H1 (cell line): ENCODE data around the gene PTRH1. TPM values are rescaled to one million over a fixed set of nuclear protein-coding genes. Genes with fewer than 3 reads are reported as not detected.

Experiments
- CTCF ChIA-PET: fragments of 300-600 bp; sonication (Branson Sonifier 250); formaldehyde crosslinking; loops from one replicate; lab custom pipeline; 2021; ENCODE audit not compliant: partially characterized antibody; lab: Charles Lee
- POLR2A ChIA-PET: fragments of 300-600 bp; sonication (Branson Sonifier 250); formaldehyde crosslinking; loops from one replicate; lab custom pipeline; 2021; ENCODE audit warnings: inconsistent platforms; ENCODE audit not compliant: partially characterized antibody; lab: Charles Lee
- DNase-seq, 2 experiments: peaks; one replicate each; pipeline versions ENCODE4 v3.0.0 to v3.0.0-alpha.2; 2010 to 2022; ENCODE audit warnings: low spot score in 2 of 2, low read depth in 1 of 2, mixed read lengths in 1 of 2
- FAIRE-seq: peaks from 2 replicates; lab custom pipeline; 2011; peaks lifted over from hg19 to GRCh38; lab: Jason Lieb, UNC
- H2AFZ ChIP-seq: 2 replicates; pipeline ENCODE4 v1.8.1; 2012; ENCODE audit warnings: low read length, inconsistent platforms
- H2AK5ac ChIP-seq: 2 replicates; pipeline ENCODE4 v1.6.1; 2013; ENCODE audit warnings: low read depth, low read length
- H2BK120ac ChIP-seq: replicated peaks from 2 replicates; pipeline ENCODE3; 2013; ENCODE audit warnings: low read depth, low read length, inconsistent platforms
- H2BK12ac ChIP-seq: 2 replicates; pipeline ENCODE4 v1.6.1; 2013; ENCODE audit warnings: low read depth, low read length
- H2BK15ac ChIP-seq: 2 replicates; pipeline ENCODE4 v1.6.1; 2013; ENCODE audit warnings: low read length
- H2BK20ac ChIP-seq: 2 replicates; pipeline ENCODE4 v1.6.1; 2013; ENCODE audit warnings: low read length
- H2BK5ac ChIP-seq: 2 replicates; pipeline ENCODE4 v1.6.1; 2013; ENCODE audit warnings: low read depth, low read length
- H3K14ac ChIP-seq: 2 replicates; pipeline ENCODE4 v1.6.1; 2013; ENCODE audit warnings: inconsistent platforms; ENCODE audit not compliant: insufficient read length
- H3K18ac ChIP-seq: 2 replicates; pipeline ENCODE4 v1.6.1; 2013; ENCODE audit warnings: low read length; ENCODE audit errors: extremely low read depth
- H3K23ac ChIP-seq: 2 replicates; pipeline ENCODE4 v1.6.1; 2013; ENCODE audit warnings: inconsistent platforms; ENCODE audit not compliant: insufficient read length
- H3K23me2 ChIP-seq: 2 replicates; pipeline ENCODE4 v1.6.1; 2013; ENCODE audit warnings: low read depth, low read length
- H3K27ac ChIP-seq: 2 replicates; pipeline ENCODE4 v1.6.1; 2011; ENCODE audit warnings: low read depth, low read length, inconsistent platforms
- H3K27me3 ChIP-seq, 4 experiments: replicated peaks in 1 of 4; 1 replicate in 1 of 4; 2 replicates in 3 of 4; pipeline versions ENCODE4 v1.6.1 to v1.8.1; 2011 to 2013; ENCODE audit warnings: low read length in 3 of 4, mild to moderate bottlenecking in 3 of 4, inconsistent platforms in 2 of 4, mixed read lengths in 2 of 4, moderate library complexity in 1 of 4; ENCODE audit not compliant: control insufficient read depth in 3 of 4, insufficient read depth in 3 of 4; ENCODE audit errors: extremely low read depth in 1 of 4
- H3K36me3 ChIP-seq, 4 experiments: 2 replicates each; pipeline versions ENCODE4 v1.6.1 to v1.8.1; 2011 to 2013; ENCODE audit warnings: mild to moderate bottlenecking in 4 of 4, low read length in 3 of 4, moderate library complexity in 2 of 4, control low read depth in 1 of 4, inconsistent platforms in 1 of 4; ENCODE audit not compliant: insufficient read depth in 4 of 4, control insufficient read depth in 2 of 4
- H3K4ac ChIP-seq: replicated peaks from 2 replicates; pipeline ENCODE3; 2013; ENCODE audit warnings: low read length, low read depth, mixed read lengths, inconsistent platforms; ENCODE audit not compliant: insufficient read length
- H3K4me1 ChIP-seq, 4 experiments: replicated peaks in 1 of 4; 1 replicate in 1 of 4; 2 replicates in 3 of 4; pipeline versions ENCODE4 v1.6.1 to v1.8.1; 2011 to 2013; ENCODE audit warnings: low read length in 3 of 4, inconsistent platforms in 2 of 4, mixed read lengths in 1 of 4; ENCODE audit not compliant: insufficient read depth in 4 of 4, control insufficient read depth in 3 of 4
- H3K4me2 ChIP-seq, 2 experiments: 2 replicates each; pipeline versions ENCODE4 v1.6.1 to v1.8.1; 2011 to 2013; ENCODE audit warnings: low read depth in 2 of 2, low read length in 2 of 2, control low read depth in 1 of 2, inconsistent platforms in 1 of 2, mild to moderate bottlenecking in 1 of 2; ENCODE audit not compliant: insufficient read depth in 1 of 2
- H3K4me3 ChIP-seq, 4 experiments: fragments of 200-600, 300-600 bp in 1 of 4; sonication (generic), shearing (Covaris generic), sonication (Bioruptor Twin) in 1 of 4; 2 replicates each; pipeline versions ENCODE4 v1.5.1 to v1.8.1; 2011 to 2016; ENCODE audit warnings: low read length in 4 of 4, low read depth in 3 of 4, control low read depth in 2 of 4, inconsistent platforms in 2 of 4, mild to moderate bottlenecking in 2 of 4, mixed read lengths in 1 of 4, moderate library complexity in 1 of 4; ENCODE audit not compliant: insufficient read depth in 2 of 4; ENCODE audit errors: extremely low read depth in 1 of 4
- H3K56ac ChIP-seq: replicated peaks from 2 replicates; pipeline ENCODE3; 2013; ENCODE audit warnings: low read depth, mild to moderate bottlenecking, mixed read lengths, low read length, inconsistent platforms; ENCODE audit not compliant: insufficient read length
- H3K79me1 ChIP-seq: 2 replicates; pipeline ENCODE4 v1.6.1; 2013; ENCODE audit warnings: low read depth, low read length, control low read depth
- H3K79me2 ChIP-seq, 2 experiments: 2 replicates each; pipeline versions ENCODE4 v1.6.1 to v1.8.1; 2012 to 2013; ENCODE audit warnings: low read length in 2 of 2, mild to moderate bottlenecking in 2 of 2, inconsistent platforms in 1 of 2; ENCODE audit not compliant: insufficient read depth in 2 of 2, control insufficient read depth in 1 of 2
- H3K9ac ChIP-seq, 4 experiments: replicated peaks in 1 of 4; 1 replicate in 1 of 4; 2 replicates in 3 of 4; pipeline versions ENCODE4 v1.6.1 to v1.8.1; 2011 to 2013; ENCODE audit warnings: low read depth in 3 of 4, low read length in 3 of 4, control low read depth in 2 of 4, mild to moderate bottlenecking in 2 of 4, moderate library complexity in 2 of 4, inconsistent platforms in 1 of 4; ENCODE audit errors: extremely low read depth in 1 of 4
- H3K9me3 ChIP-seq, 2 experiments: 2 replicates each; pipeline versions ENCODE4 v1.6.1 to v1.8.1; 2012 to 2013; ENCODE audit warnings: mild to moderate bottlenecking in 2 of 2, moderate library complexity in 2 of 2, control low read depth in 1 of 2, inconsistent platforms in 1 of 2, low read depth in 1 of 2, low read length in 1 of 2, mixed read lengths in 1 of 2; ENCODE audit not compliant: insufficient read depth in 2 of 2
- H4K20me1 ChIP-seq, 2 experiments: replicated peaks in 1 of 2; 2 replicates each; pipeline versions ENCODE3 to v1.8.1; 2011 to 2013; ENCODE audit warnings: inconsistent platforms in 2 of 2, low read length in 2 of 2, mild to moderate bottlenecking in 1 of 2; ENCODE audit not compliant: insufficient read depth in 2 of 2, control insufficient read depth in 1 of 2
- H4K5ac ChIP-seq: 2 replicates; pipeline ENCODE4 v1.6.1; 2013; ENCODE audit warnings: low read length, low read depth, mixed read lengths, inconsistent platforms; ENCODE audit not compliant: insufficient read length
- H4K8ac ChIP-seq: 2 replicates; pipeline ENCODE4 v1.8.0; 2013; ENCODE audit warnings: mild to moderate bottlenecking, moderate library complexity, low read length, inconsistent platforms; ENCODE audit not compliant: insufficient read depth; ENCODE audit errors: extremely low read depth
- H4K91ac ChIP-seq: replicated peaks from 2 replicates; pipeline ENCODE3; 2013; ENCODE audit warnings: low read length, mixed read lengths, inconsistent platforms; ENCODE audit not compliant: insufficient read length
- ASH2L ChIP-seq: fragments of 200-600, 300-600 bp; sonication (generic); IDR thresholded peaks from one replicate; pipeline ENCODE4 v1.7.1; 2017; ENCODE audit warnings: low read length
- CEBPB ChIP-seq: IDR thresholded peaks from 2 replicates; pipeline ENCODE4 v1.6.1; 2012; ENCODE audit warnings: low read depth, low read length
- CHD1 ChIP-seq: IDR thresholded peaks from 2 replicates; pipeline ENCODE4 v1.6.1; 2012; ENCODE audit warnings: low read depth, low read length, improper control_type of control experiment
- CREB1 ChIP-seq: IDR thresholded peaks from 2 replicates; pipeline ENCODE4 v1.6.1; 2012; ENCODE audit warnings: inconsistent platforms
- HDAC6 ChIP-seq: IDR thresholded peaks from one replicate; pipeline ENCODE4 v1.7.1; 2012; ENCODE audit warnings: low read depth, mild to moderate bottlenecking, inconsistent platforms, low read length, moderate library complexity
- KDM1A ChIP-seq: fragments of 200-600, 300-600 bp; sonication (generic); IDR thresholded peaks from 2 replicates; pipeline ENCODE4 v1.7.1; 2016; ENCODE audit warnings: mild to moderate bottlenecking, low read length, borderline replicate concordance
- SIRT6 ChIP-seq: IDR thresholded peaks from one replicate; pipeline ENCODE4 v1.7.1; 2012; ENCODE audit warnings: low read length, inconsistent platforms
- SRF ChIP-seq: IDR thresholded peaks from 2 replicates; pipeline ENCODE4 v1.6.1; 2011; ENCODE audit warnings: mild to moderate bottlenecking, low read depth, low read length, moderate library complexity
- TAF1 ChIP-seq: IDR thresholded peaks from 2 replicates; pipeline ENCODE4 v1.6.1; 2011; ENCODE audit warnings: mild to moderate bottlenecking, low read depth, low read length
- TAF7 ChIP-seq: optimal IDR thresholded peaks from 2 replicates; pipeline ENCODE3; 2011; ENCODE audit warnings: low read depth, mild to moderate bottlenecking, inconsistent platforms, low read length, moderate library complexity, borderline replicate concordance
- TEAD4 ChIP-seq: IDR thresholded peaks from 2 replicates; pipeline ENCODE4 v1.6.1; 2012; ENCODE audit warnings: low read depth, low read length, inconsistent platforms, mixed read lengths
- WGBS, 2 experiments: shearing (Covaris generic) in 1 of 2; methylation state at CpG; one replicate each; pipeline versions ENCODE4 v1.1.6 to v1.1.7; 2013 to 2015; ENCODE audit warnings: low lambda C conversion rate in 2 of 2, mixed read lengths in 2 of 2, inconsistent platforms in 1 of 2, low coverage in 1 of 2, missing lambda C conversion rate in 1 of 2; ENCODE audit not compliant: insufficient replicate concordance in 2 of 2, insufficient coverage in 1 of 2, insufficient read length in 1 of 2; ENCODE audit errors: extremely low coverage in 1 of 2, missing lambda C conversion rate in 1 of 2; 5-methylcytosine and 5-hydroxymethylcytosine counted together
- polyA plus RNA-seq, 7 experiments: library from polyadenylated mRNA; depleted of rRNA in 3 of 7; stranded (reverse) in 5 of 7; unstranded in 2 of 7; fragments of >200 nt in 5 of 7; fragments of 200-250 nt in 2 of 7; gene quantifications; 1 replicate in 5 of 7; 2 replicates in 1 of 7; 4 replicates in 1 of 7; pipeline versions ENCODE4 v1.2.1 to v1.2.3, GENCODE V29; 2011 to 2013; ENCODE audit warnings: missing spikeins in 2 of 7, mixed read lengths in 2 of 7
- total RNA-seq: library from RNA; stranded (reverse); fragmentation: NEBNext Ultra II Directional; extraction: Animal tissue kit (Norgen Biotek cat#: 25700); gene quantifications from 2 replicates; pipeline ENCODE4 v1.2.1, GENCODE V29; 2021
- TF ChIP-seq, protein P1 (sequence below), 3 experiments: IDR thresholded peaks; 1 replicate in 2 of 3; 2 replicates in 1 of 3; pipeline versions ENCODE4 v1.5.1 to v1.6.1; 2011; ENCODE audit warnings: low read length in 3 of 3, mild to moderate bottlenecking in 3 of 3, inconsistent platforms in 2 of 3, low read depth in 1 of 3, moderate library complexity in 1 of 3; ENCODE audit not compliant: insufficient read depth in 1 of 3; ENCODE audit errors: control extremely low read depth in 1 of 3

PTRH1 gene
- total and polyA plus RNA-seq, 2 of the 8 experiments (the other 6 are each of a cell fraction or from before 2014, with no cell fraction given), result 11.1 to 19.8 TPM

DNA sequence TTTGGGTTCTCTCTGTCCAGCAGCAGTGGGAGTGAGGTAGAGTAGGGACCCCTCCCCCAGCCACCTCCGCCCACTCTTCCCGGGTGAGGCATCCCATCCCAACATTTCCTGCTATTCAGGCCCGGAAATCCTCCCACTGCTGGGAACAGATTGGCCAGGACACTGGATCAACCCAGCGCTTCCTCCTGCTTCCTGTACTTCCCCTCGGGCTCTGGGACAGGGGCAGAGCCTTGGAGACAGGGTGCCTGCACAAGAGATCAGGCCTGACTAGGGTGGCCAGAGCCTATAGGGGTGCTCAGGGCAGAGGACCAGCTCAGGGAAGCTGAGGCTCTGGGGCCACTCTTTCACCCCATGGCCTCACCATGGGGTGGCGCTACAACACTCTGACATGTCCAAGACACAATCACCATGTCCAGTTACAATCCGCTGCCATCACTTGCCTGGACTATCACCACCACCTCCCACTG is 48.5 kb upstream of the PTRH1 start:
- CTCF ChIA-PET, result interaction anchor here (0.5 to 14.6 kb wide), 27 partner anchors 9 to 259 kb away, joined by 3 to 227 read pairs (median 4); partner anchors contain the start of genes CDK9, ENG and SH2D3C
- FAIRE-seq, result no peak
- TF ChIP-seq ASH2L (peak; percentile 28), SIRT6 (no peak), KDM1A (no peak), TEAD4 (no peak), CEBPB (no peak), HDAC6 (no peak), CREB1 (0 out of 2 replicates have a peak, but pooled peaks have one; percentile 18), SRF (no peak), TAF1 (no peak), CHD1 (no peak), TAF7 (no peak)
- TF ChIP-seq, protein P1, sequence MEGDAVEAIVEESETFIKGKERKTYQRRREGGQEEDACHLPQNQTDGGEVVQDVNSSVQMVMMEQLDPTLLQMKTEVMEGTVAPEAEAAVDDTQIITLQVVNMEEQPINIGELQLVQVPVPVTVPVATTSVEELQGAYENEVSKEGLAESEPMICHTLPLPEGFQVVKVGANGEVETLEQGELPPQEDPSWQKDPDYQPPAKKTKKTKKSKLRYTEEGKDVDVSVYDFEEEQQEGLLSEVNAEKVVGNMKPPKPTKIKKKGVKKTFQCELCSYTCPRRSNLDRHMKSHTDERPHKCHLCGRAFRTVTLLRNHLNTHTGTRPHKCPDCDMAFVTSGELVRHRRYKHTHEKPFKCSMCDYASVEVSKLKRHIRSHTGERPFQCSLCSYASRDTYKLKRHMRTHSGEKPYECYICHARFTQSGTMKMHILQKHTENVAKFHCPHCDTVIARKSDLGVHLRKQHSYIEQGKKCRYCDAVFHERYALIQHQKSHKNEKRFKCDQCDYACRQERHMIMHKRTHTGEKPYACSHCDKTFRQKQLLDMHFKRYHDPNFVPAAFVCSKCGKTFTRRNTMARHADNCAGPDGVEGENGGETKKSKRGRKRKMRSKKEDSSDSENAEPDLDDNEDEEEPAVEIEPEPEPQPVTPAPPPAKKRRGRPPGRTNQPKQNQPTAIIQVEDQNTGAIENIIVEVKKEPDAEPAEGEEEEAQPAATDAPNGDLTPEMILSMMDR (IDR thresholded peaks at IDR 0.05; ENCODE audit: control extremely low read depth in 1 of 3, insufficient read depth in 1 of 3, low read depth in 1 of 3, low read length in 3 of 3), result peak; percentile 76 to 89 (median 77)

More for the DNA sequence above, 48.5 kb upstream of the PTRH1 start:
- no peak overlapping the region; a peak in 1 of 4 replicates for H3K4me2 ChIP-seq
- no peak overlapping the region; the same call in 1 of the 2 replicates for H3K18ac ChIP-seq
- no peak overlapping the region for H3K23ac ChIP-seq
- H4K91ac ChIP-seq, result no peak overlapping the region
- H2BK120ac ChIP-seq, result no peak overlapping the region
- H3K4me1 ChIP-seq, result peaks cover 0 to 20% (median 14%) of the 10 kb centered on the region in 4 experiments; a peak in 6 of 7 replicates
- no peak overlapping the region for H3K56ac ChIP-seq
- no peaks in the 10 kb centered on the region for H3K23me2 ChIP-seq
- H3K4ac ChIP-seq, result no peak overlapping the region
- no peak overlapping the region for H4K8ac ChIP-seq
- H3K27me3 ChIP-seq, result no peaks in the 10 kb centered on the region
- WGBS, 2 experiments, result 67% methylated on average over 7 of the region's 7 CpGs; no CpG with 5 or more reads in 1 of the 2 experiments
- no peak overlapping the region for H2AFZ ChIP-seq
- no peaks in the 10 kb centered on the region for H3K9me3 ChIP-seq
- H3K79me1 ChIP-seq, result no peaks in the 10 kb centered on the region
- DNase-seq, result peak in 1 of 2 experiments; percentile 85
- H3K14ac ChIP-seq, result no peak overlapping the region
- no peaks in the 10 kb centered on the region for H3K79me2 ChIP-seq
- no peaks in the 10 kb centered on the region for H3K36me3 ChIP-seq
- peak overlapping the region; percentile 61; the same call in 1 of the 2 replicates for H2BK15ac ChIP-seq
- 0 out of 8 replicates have a peak overlapping the region, but pooled peaks of 1 of the 4 experiments have one; percentile 0 for H3K4me3 ChIP-seq
- H2BK20ac ChIP-seq, result no peak overlapping the region
- peak overlapping the region; percentile 55; the same call in 1 of the 2 replicates for H2BK5ac ChIP-seq
- POLR2A ChIA-PET, result interaction anchor here (1.0 to 1.9 kb wide), 5 partner anchors 8 to 29 kb away, joined by 3 to 7 read pairs (median 6); partner anchors contain the start of gene CDK9
- no peak overlapping the region for H2AK5ac ChIP-seq
- H4K20me1 ChIP-seq, result no peaks in the 10 kb centered on the region
- H2BK12ac ChIP-seq, result no peak overlapping the region
- H3K9ac ChIP-seq, result no peak overlapping the region
- no peak overlapping the region for H3K27ac ChIP-seq
- no peak overlapping the region for H4K5ac ChIP-seq
